ENCODE data around the gene DRAM1. TPM values are rescaled to one million over a fixed set of nuclear protein-coding genes. Genes with fewer than 3 reads are reported as not detected.
A peak's percentile ranks its signal among the peaks of the same experiment; 100 is the strongest.

The DRAM1 gene
- total and polyA plus RNA-seq, 10 of the 15 experiments (the other 5 are each of a cell fraction or from before 2014, with no cell fraction given) = 22.4 to 91.5 (median 41.4) TPM

DNA sequence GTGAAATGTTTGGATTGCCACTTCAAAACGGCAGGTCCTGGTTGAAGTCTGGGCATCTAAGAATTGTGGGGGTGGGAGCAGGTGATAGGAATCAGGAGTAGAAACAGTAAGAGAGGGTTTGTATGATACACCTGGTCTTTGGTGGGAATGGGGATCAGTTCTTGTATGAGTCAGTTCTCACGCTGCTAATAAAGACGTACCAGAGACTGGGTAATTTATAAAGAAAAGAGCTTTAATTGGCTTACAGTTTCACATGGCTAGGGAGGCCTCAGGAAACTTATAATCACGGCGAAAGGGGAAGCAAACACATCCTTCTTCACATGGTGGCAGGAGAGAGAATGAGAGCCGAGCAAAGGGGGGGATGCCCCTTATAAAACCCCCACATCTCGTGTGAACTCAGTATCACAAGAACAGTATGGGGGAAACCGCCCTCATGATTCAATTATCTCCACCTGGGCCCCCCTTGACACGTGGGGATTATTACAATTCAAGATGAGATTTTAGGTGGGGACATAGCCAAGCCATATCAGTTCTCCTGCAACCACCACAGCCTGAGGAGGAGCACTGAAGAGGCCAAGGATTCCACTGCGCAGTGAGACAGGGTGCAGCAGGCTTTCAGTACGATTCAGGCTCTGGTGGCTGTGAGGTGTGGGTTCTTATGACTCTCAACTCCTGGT, 52.1 kb downstream of the DRAM1 start (continued):
- TF ChIP-seq, protein P1, sequence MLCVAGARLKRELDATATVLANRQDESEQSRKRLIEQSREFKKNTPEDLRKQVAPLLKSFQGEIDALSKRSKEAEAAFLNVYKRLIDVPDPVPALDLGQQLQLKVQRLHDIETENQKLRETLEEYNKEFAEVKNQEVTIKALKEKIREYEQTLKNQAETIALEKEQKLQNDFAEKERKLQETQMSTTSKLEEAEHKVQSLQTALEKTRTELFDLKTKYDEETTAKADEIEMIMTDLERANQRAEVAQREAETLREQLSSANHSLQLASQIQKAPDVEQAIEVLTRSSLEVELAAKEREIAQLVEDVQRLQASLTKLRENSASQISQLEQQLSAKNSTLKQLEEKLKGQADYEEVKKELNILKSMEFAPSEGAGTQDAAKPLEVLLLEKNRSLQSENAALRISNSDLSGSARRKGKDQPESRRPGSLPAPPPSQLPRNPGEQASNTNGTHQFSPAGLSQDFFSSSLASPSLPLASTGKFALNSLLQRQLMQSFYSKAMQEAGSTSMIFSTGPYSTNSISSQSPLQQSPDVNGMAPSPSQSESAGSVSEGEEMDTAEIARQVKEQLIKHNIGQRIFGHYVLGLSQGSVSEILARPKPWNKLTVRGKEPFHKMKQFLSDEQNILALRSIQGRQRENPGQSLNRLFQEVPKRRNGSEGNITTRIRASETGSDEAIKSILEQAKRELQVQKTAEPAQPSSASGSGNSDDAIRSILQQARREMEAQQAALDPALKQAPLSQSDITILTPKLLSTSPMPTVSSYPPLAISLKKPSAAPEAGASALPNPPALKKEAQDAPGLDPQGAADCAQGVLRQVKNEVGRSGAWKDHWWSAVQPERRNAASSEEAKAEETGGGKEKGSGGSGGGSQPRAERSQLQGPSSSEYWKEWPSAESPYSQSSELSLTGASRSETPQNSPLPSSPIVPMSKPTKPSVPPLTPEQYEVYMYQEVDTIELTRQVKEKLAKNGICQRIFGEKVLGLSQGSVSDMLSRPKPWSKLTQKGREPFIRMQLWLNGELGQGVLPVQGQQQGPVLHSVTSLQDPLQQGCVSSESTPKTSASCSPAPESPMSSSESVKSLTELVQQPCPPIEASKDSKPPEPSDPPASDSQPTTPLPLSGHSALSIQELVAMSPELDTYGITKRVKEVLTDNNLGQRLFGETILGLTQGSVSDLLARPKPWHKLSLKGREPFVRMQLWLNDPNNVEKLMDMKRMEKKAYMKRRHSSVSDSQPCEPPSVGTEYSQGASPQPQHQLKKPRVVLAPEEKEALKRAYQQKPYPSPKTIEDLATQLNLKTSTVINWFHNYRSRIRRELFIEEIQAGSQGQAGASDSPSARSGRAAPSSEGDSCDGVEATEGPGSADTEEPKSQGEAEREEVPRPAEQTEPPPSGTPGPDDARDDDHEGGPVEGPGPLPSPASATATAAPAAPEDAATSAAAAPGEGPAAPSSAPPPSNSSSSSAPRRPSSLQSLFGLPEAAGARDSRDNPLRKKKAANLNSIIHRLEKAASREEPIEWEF (IDR thresholded peaks at IDR 0.05; ENCODE audit: insufficient replicate concordance, low read depth, low read length) = peak; percentile 72
- TF ChIP-seq MTA2 (IDR thresholded peaks at IDR 0.05; ENCODE audit: low read depth) (peak; percentile 86), MYC (IDR thresholded peaks at IDR 0.05; ENCODE audit: insufficient read depth, insufficient read length, insufficient replicate concordance, low read length, severe bottlenecking) (no peak), POU2F2 (IDR thresholded peaks at IDR 0.05; ENCODE audit: borderline replicate concordance, low read depth, low read length) (peak; percentile 83; the same call in 1 of the 3 replicates), HSF1 (IDR thresholded peaks at IDR 0.05; ENCODE audit: low read depth, low read length) (no peak), RB1 (IDR thresholded peaks at IDR 0.05; ENCODE audit: borderline replicate concordance) (no peak), ATF7 (IDR thresholded peaks at IDR 0.05; ENCODE audit: low read depth) (peak; percentile 57), NR2F1 (conservative IDR thresholded peaks at IDR 0.05) (peak; percentile 63), ZNF207 (IDR thresholded peaks at IDR 0.05; ENCODE audit: borderline replicate concordance) (peak; percentile 63; the same call in 1 of the 2 replicates), NFIC (IDR thresholded peaks at IDR 0.05; ENCODE audit: low read depth, low read length) (peak; percentile 89), ZNF622 (IDR thresholded peaks at IDR 0.05) (no peak), RELA (IDR thresholded peaks at IDR 0.05; ENCODE audit: borderline replicate concordance, partially characterized antibody) (peak; percentile 28), IKZF2 (IDR thresholded peaks at IDR 0.05) (peak; percentile 83; a peak in 3 of 4 replicates), MEF2B (IDR thresholded peaks at IDR 0.05; ENCODE audit: partially characterized antibody, poor library complexity, severe bottlenecking) (peak; percentile 66), EED (IDR thresholded peaks at IDR 0.05; ENCODE audit: low read depth) (peak; percentile 79), ZZZ3 (IDR thresholded peaks at IDR 0.05; ENCODE audit: control insufficient read depth, insufficient read length, low read depth) (no peak)
- TF ChIP-seq, protein P2, sequence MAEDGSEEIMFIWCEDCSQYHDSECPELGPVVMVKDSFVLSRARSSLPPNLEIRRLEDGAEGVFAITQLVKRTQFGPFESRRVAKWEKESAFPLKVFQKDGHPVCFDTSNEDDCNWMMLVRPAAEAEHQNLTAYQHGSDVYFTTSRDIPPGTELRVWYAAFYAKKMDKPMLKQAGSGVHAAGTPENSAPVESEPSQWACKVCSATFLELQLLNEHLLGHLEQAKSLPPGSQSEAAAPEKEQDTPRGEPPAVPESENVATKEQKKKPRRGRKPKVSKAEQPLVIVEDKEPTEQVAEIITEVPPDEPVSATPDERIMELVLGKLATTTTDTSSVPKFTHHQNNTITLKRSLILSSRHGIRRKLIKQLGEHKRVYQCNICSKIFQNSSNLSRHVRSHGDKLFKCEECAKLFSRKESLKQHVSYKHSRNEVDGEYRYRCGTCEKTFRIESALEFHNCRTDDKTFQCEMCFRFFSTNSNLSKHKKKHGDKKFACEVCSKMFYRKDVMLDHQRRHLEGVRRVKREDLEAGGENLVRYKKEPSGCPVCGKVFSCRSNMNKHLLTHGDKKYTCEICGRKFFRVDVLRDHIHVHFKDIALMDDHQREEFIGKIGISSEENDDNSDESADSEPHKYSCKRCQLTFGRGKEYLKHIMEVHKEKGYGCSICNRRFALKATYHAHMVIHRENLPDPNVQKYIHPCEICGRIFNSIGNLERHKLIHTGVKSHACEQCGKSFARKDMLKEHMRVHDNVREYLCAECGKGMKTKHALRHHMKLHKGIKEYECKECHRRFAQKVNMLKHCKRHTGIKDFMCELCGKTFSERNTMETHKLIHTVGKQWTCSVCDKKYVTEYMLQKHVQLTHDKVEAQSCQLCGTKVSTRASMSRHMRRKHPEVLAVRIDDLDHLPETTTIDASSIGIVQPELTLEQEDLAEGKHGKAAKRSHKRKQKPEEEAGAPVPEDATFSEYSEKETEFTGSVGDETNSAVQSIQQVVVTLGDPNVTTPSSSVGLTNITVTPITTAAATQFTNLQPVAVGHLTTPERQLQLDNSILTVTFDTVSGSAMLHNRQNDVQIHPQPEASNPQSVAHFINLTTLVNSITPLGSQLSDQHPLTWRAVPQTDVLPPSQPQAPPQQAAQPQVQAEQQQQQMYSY (CRISPR knock-in tag; IDR thresholded peaks at IDR 0.05) = no peak
- TF ChIP-seq, protein P3, sequence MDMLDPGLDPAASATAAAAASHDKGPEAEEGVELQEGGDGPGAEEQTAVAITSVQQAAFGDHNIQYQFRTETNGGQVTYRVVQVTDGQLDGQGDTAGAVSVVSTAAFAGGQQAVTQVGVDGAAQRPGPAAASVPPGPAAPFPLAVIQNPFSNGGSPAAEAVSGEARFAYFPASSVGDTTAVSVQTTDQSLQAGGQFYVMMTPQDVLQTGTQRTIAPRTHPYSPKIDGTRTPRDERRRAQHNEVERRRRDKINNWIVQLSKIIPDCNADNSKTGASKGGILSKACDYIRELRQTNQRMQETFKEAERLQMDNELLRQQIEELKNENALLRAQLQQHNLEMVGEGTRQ (IDR thresholded peaks at IDR 0.05; ENCODE audit: borderline replicate concordance, low read depth, low read length) = peak; percentile 15; the same call in 1 of the 2 replicates
